ENCODE results near the gene ATP1A4.

DNA sequence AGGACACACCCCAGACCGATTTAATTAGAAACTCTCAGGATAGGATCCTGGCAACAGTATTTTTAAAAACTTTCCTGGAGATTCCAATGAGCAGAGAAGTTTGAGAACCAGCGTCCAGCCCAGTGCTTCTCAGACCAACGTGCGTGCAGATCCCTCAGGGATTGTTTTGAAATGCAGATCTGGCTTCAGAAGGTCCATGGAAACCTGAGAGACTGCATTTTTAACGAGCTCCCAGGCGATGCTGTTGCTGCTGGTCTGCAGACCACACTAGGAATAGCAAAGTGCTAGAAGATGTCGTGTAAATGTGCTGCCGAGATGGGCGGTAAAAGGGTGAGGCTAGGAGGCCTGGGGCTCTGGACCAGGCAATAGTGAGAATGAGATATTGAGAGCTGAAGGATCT, 20.6 kb downstream of the ATP1A4 start:
- TF ChIP-seq POLR2AphosphoS5 (IDR thresholded peaks at IDR 0.05) (no peak), POLR2A (IDR thresholded peaks at IDR 0.05) (no peak)
- TF ChIP-seq, protein P1, sequence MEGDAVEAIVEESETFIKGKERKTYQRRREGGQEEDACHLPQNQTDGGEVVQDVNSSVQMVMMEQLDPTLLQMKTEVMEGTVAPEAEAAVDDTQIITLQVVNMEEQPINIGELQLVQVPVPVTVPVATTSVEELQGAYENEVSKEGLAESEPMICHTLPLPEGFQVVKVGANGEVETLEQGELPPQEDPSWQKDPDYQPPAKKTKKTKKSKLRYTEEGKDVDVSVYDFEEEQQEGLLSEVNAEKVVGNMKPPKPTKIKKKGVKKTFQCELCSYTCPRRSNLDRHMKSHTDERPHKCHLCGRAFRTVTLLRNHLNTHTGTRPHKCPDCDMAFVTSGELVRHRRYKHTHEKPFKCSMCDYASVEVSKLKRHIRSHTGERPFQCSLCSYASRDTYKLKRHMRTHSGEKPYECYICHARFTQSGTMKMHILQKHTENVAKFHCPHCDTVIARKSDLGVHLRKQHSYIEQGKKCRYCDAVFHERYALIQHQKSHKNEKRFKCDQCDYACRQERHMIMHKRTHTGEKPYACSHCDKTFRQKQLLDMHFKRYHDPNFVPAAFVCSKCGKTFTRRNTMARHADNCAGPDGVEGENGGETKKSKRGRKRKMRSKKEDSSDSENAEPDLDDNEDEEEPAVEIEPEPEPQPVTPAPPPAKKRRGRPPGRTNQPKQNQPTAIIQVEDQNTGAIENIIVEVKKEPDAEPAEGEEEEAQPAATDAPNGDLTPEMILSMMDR (IDR thresholded peaks at IDR 0.05) = no peak

Data from sigmoid colon (tissue), 4 donors.